Renal cortical epithelial cell (primary cell): ENCODE data around the gene RIIAD1. TPM values are rescaled to one million over a fixed set of nuclear protein-coding genes. Genes with fewer than 3 reads are reported as not detected.
"Not testable (repeated sequence)": the region's sequence is repeated elsewhere in the genome, so short reads cannot be mapped to it uniquely, and the experiment has no call there.

ENCODE experiments used
- DNase-seq: peaks from one replicate; pipeline ENCODE4 v3.0.0-alpha.2; 2011; ENCODE audit warnings: low read depth
- total RNA-seq: library from RNA; depleted of rRNA; stranded (reverse); fragments of >200 nt; gene quantifications from 2 replicates; pipeline ENCODE4 v1.2.3, GENCODE V29; 2014

The RIIAD1 gene
- total RNA-seq, result not detected in 2 replicates

GRCh38 chr1:151720974-151721787 is at the start of gene RIIAD1:
Gene RIIAD1, plus strand, starts transcription at chr1:151721522. Its CDS starts 15 bp downstream, at chr1:151721537.
- DNase-seq, result no peak

- DNase-seq, result no peak
Observed at GRCh38 chr1:151673407-151673806, 47.9 kb upstream of the RIIAD1 start.

- DNase-seq, result peak; percentile 67
Observed at GRCh38 chr1:151680391-151680790, 40.9 kb upstream of the RIIAD1 start.

GRCh38 chr1:151680826-151681225 is 40.5 kb upstream of the RIIAD1 start:
- peak; percentile 95 for DNase-seq

- no peak for DNase-seq
Observed at GRCh38 chr1:151681923-151682322, 39.4 kb upstream of the RIIAD1 start.

- not testable (repeated sequence) for DNase-seq
Observed at GRCh38 chr1:151682901-151683300, 38.4 kb upstream of the RIIAD1 start.

GRCh38 chr1:151684128-151684527 is 37.2 kb upstream of the RIIAD1 start:
- no peak for DNase-seq

- DNase-seq, result no peak
Observed at GRCh38 chr1:151686561-151686960, 34.8 kb upstream of the RIIAD1 start.

GRCh38 chr1:151689494-151689893 is 31.8 kb upstream of the RIIAD1 start:
- DNase-seq, result no peak

- DNase-seq, result no peak
Observed at GRCh38 chr1:151692226-151692625, 29.1 kb upstream of the RIIAD1 start.

- DNase-seq, result peak; percentile 52
Observed at GRCh38 chr1:151693057-151693651, 28.2 kb upstream of the RIIAD1 start.

GRCh38 chr1:151701515-151701914 is 19.8 kb upstream of the RIIAD1 start:
- no peak for DNase-seq

- no peak for DNase-seq
Observed at GRCh38 chr1:151702936-151703335, 18.4 kb upstream of the RIIAD1 start.

- no peak for DNase-seq
Observed at GRCh38 chr1:151703813-151704212, 17.5 kb upstream of the RIIAD1 start.

- DNase-seq, result no peak
Observed at GRCh38 chr1:151704246-151704645, 17.1 kb upstream of the RIIAD1 start.

- no peak for DNase-seq
Observed at GRCh38 chr1:151705146-151705545, 16.2 kb upstream of the RIIAD1 start.

- no peak for DNase-seq
Observed at GRCh38 chr1:151705753-151706463, 15.4 kb upstream of the RIIAD1 start.

- no peak for DNase-seq
Observed at GRCh38 chr1:151706464-151707415, 14.6 kb upstream of the RIIAD1 start.

- no peak for DNase-seq
Observed at GRCh38 chr1:151707541-151708065, 13.7 kb upstream of the RIIAD1 start.

- no peak for DNase-seq
Observed at GRCh38 chr1:151708891-151709290, 12.4 kb upstream of the RIIAD1 start.

- DNase-seq, result no peak
Observed at GRCh38 chr1:151710187-151710840, 11.0 kb upstream of the RIIAD1 start.
